HEK293 (cell line): ENCODE measurements around the gene VPS50.

ENCODE experiments used
- CTCF ChIA-PET: fragments of 350-600 bp; formaldehyde crosslinking; extraction: SDS; loops from one replicate; lab custom pipeline; 2021; ENCODE audit warnings: antibody characterized with exemption; lab: Yijun Ruan, JAX
- POLR2A ChIA-PET: fragments of 300-600 bp; formaldehyde crosslinking; extraction: SDS; loops from one replicate; lab custom pipeline; 2020; ENCODE audit warnings: antibody characterized with exemption, inconsistent platforms; lab: Yijun Ruan, JAX
- H3K27ac ChIP-seq: fragments of 200-500 bp; sonication (Bioruptor generic); 2 replicates; pipeline ENCODE4 v1.5.1; 2014; ENCODE audit warnings: low read depth, low read length, control low read depth, inconsistent platforms; ENCODE audit errors: extremely low read depth
- H3K36me3 ChIP-seq, 2 experiments: fragments of 200-500 bp in 1 of 2; sonication (Bioruptor generic) in 1 of 2; 1 replicate in 1 of 2; 2 replicates in 1 of 2; pipeline ENCODE4 v1.5.1; 2014 to 2017; ENCODE audit warnings: inconsistent platforms in 2 of 2, low read length in 2 of 2; ENCODE audit not compliant: control insufficient read depth in 2 of 2, insufficient read depth in 1 of 2
- H3K4me1 ChIP-seq: fragments of 200-500 bp; sonication (Bioruptor generic); 2 replicates; pipeline ENCODE4 v1.5.1; 2014; ENCODE audit warnings: mild to moderate bottlenecking, low read length, inconsistent platforms; ENCODE audit not compliant: control insufficient read depth, insufficient read depth
- H3K4me3 ChIP-seq: 2 replicates; pipeline ENCODE4 v1.5.1; 2011; ENCODE audit warnings: low read depth, mild to moderate bottlenecking, control low read depth, low read length, moderate library complexity
- H3K9me3 ChIP-seq: fragments of 200-500 bp; sonication (Bioruptor generic); 2 replicates; pipeline ENCODE4 v1.5.1; 2014; ENCODE audit warnings: low read depth, low read length, inconsistent platforms; ENCODE audit not compliant: control insufficient read depth, insufficient read depth
- KLF7 ChIP-seq: fragments of 450-650 bp; formaldehyde crosslinking; IDR thresholded peaks from 2 replicates; pipeline ENCODE4 v1.5.1; 2016; ENCODE audit warnings: missing biosample characterization, missing genetic modification characterization, borderline replicate concordance
- MYNN ChIP-seq: fragments of 450-650 bp; formaldehyde crosslinking; IDR thresholded peaks from 2 replicates; pipeline ENCODE4 v1.5.1; 2016; ENCODE audit warnings: missing biosample characterization, missing genetic modification characterization, borderline replicate concordance
- SCRT2 ChIP-seq: fragments of 450-650 bp; formaldehyde crosslinking; IDR thresholded peaks from 2 replicates; pipeline ENCODE4 v1.5.1; 2016; ENCODE audit warnings: missing biosample characterization, missing genetic modification characterization
- SP3 ChIP-seq: fragments of 450-650 bp; formaldehyde crosslinking; IDR thresholded peaks from 2 replicates; pipeline ENCODE4 v1.5.1; 2016; ENCODE audit warnings: missing biosample characterization, missing genetic modification characterization
- TSHZ1 ChIP-seq: fragments of 450-650 bp; formaldehyde crosslinking; IDR thresholded peaks from 2 replicates; pipeline ENCODE4 v1.5.1; 2016; ENCODE audit warnings: missing biosample characterization, missing genetic modification characterization, borderline replicate concordance
- ZNF146 ChIP-seq: fragments of 450-650 bp; formaldehyde crosslinking; IDR thresholded peaks from 2 replicates; pipeline ENCODE4 v1.5.1; 2016; ENCODE audit warnings: missing biosample characterization, missing genetic modification characterization
- ZNF148 ChIP-seq: fragments of 450-650 bp; formaldehyde crosslinking; IDR thresholded peaks from 2 replicates; pipeline ENCODE4 v1.5.0; 2017; ENCODE audit warnings: missing biosample characterization, missing genetic modification characterization, borderline replicate concordance
- ZNF311 ChIP-seq: fragments of 450-650 bp; formaldehyde crosslinking; IDR thresholded peaks from 2 replicates; pipeline ENCODE4 v1.5.1; 2017; ENCODE audit warnings: missing biosample characterization, missing genetic modification characterization, borderline replicate concordance
- ZNF433 ChIP-seq: fragments of 450-650 bp; formaldehyde crosslinking; IDR thresholded peaks from 2 replicates; pipeline ENCODE4 v1.5.1; 2016; ENCODE audit warnings: missing biosample characterization, missing genetic modification characterization, low read depth
- ZNF510 ChIP-seq: fragments of 450-650 bp; formaldehyde crosslinking; IDR thresholded peaks from 2 replicates; pipeline ENCODE4 v1.5.1; 2018; ENCODE audit warnings: mild to moderate bottlenecking, missing genetic modification characterization, missing biosample characterization; ENCODE audit not compliant: insufficient replicate concordance
- ZNF621 ChIP-seq: fragments of 450-650 bp; formaldehyde crosslinking; IDR thresholded peaks from 2 replicates; pipeline ENCODE4 v1.5.1; 2017; ENCODE audit warnings: missing biosample characterization, missing genetic modification characterization
- ZNF626 ChIP-seq: fragments of 450-650 bp; sonication (Bioruptor Pico); formaldehyde crosslinking; IDR thresholded peaks from 2 replicates; pipeline ENCODE4 v1.5.1; 2018; ENCODE audit warnings: missing biosample characterization, missing genetic modification characterization, inconsistent platforms
- ZNF658 ChIP-seq: fragments of 450-650 bp; formaldehyde crosslinking; IDR thresholded peaks from 2 replicates; pipeline ENCODE4; 2016; ENCODE audit warnings: missing biosample characterization, missing genetic modification characterization
- ZNF677 ChIP-seq: fragments of 450-650 bp; IDR thresholded peaks from 2 replicates; pipeline ENCODE4 v1.5.0; 2018; ENCODE audit warnings: missing biosample characterization, mild to moderate bottlenecking, missing genetic modification characterization, moderate library complexity
- ZNF768 ChIP-seq: fragments of 450-650 bp; formaldehyde crosslinking; IDR thresholded peaks from 2 replicates; pipeline ENCODE4 v1.5.1; 2018; ENCODE audit warnings: missing biosample characterization, mild to moderate bottlenecking, missing genetic modification characterization
- ZSCAN30 ChIP-seq: fragments of 450-650 bp; IDR thresholded peaks from 2 replicates; pipeline ENCODE4 v1.5.1; 2018; ENCODE audit warnings: missing biosample characterization, mild to moderate bottlenecking, missing genetic modification characterization, moderate library complexity
- TF ChIP-seq, protein P1 (sequence below): fragments of 450-650 bp; formaldehyde crosslinking; IDR thresholded peaks from 2 replicates; pipeline ENCODE4 v1.5.1; 2017; ENCODE audit warnings: missing biosample characterization, missing genetic modification characterization

VPS50 gene

GRCh38 chr7:93239824-93240223 is 7.7 kb downstream of the VPS50 start (continued):
- TF ChIP-seq ZNF621 (no peak), ZNF677 (tag by site-specific recombination) (no peak), TSHZ1 (tag by site-specific recombination) (no peak)

GRCh38 chr7:93242106-93242505 is 9.9 kb downstream of the VPS50 start:
- Histone ChIP-seq H3K27ac (no peak overlapping the region), H3K9me3 (no peaks in the 10 kb centered on the region), H3K36me3 (no peaks in the 10 kb centered on the region), H3K4me3 (no peak overlapping the region), H3K4me1 (no peaks in the 10 kb centered on the region)
- ChIA-PET CTCF (interaction anchor here (0.8 to 3.4 kb wide), 5 partner anchors 9 to 1153 kb away, joined by 3 to 19 read pairs (median 3); no protein-coding TSS in a partner anchor), POLR2A (interaction anchor here (1.3 kb wide), 1 partner anchor 10 kb away, joined by 5 read pairs; the partner anchor contains the start of gene VPS50)
- TF ChIP-seq ZNF658 (no peak), SP3 (tag by site-specific recombination) (no peak), KLF7 (tag by site-specific recombination) (no peak), ZNF146 (tag by site-specific recombination) (no peak), ZNF626 (tag by site-specific recombination) (no peak), ZSCAN30 (tag by site-specific recombination) (no peak), ZNF433 (tag by site-specific recombination) (no peak), SCRT2 (tag by site-specific recombination) (no peak), ZNF148 (no peak), ZNF311 (tag by site-specific recombination) (no peak), MYNN (tag by site-specific recombination) (no peak), ZNF768 (tag by site-specific recombination) (no peak), ZNF510 (no peak)
- TF ChIP-seq, protein P1, sequence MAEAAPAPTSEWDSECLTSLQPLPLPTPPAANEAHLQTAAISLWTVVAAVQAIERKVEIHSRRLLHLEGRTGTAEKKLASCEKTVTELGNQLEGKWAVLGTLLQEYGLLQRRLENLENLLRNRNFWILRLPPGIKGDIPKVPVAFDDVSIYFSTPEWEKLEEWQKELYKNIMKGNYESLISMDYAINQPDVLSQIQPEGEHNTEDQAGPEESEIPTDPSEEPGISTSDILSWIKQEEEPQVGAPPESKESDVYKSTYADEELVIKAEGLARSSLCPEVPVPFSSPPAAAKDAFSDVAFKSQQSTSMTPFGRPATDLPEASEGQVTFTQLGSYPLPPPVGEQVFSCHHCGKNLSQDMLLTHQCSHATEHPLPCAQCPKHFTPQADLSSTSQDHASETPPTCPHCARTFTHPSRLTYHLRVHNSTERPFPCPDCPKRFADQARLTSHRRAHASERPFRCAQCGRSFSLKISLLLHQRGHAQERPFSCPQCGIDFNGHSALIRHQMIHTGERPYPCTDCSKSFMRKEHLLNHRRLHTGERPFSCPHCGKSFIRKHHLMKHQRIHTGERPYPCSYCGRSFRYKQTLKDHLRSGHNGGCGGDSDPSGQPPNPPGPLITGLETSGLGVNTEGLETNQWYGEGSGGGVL = no peak
